Medulla oblongata (tissue), 1 donor: Measurements from ENCODE around the gene RSPH1.

ENCODE experiments used
- DNase-seq: peaks from one replicate; pipeline ENCODE4 v3.0.0-alpha.2; 2015; ENCODE audit errors: extremely low spot score

RSPH1 gene

GRCh38 chr21:42532466-42533181, 36.6 kb upstream of the RSPH1 start:
- peak; percentile 90 for DNase-seq

GRCh38 chr21:42531771-42532170, 35.7 kb upstream of the RSPH1 start:
- no peak for DNase-seq

DNA sequence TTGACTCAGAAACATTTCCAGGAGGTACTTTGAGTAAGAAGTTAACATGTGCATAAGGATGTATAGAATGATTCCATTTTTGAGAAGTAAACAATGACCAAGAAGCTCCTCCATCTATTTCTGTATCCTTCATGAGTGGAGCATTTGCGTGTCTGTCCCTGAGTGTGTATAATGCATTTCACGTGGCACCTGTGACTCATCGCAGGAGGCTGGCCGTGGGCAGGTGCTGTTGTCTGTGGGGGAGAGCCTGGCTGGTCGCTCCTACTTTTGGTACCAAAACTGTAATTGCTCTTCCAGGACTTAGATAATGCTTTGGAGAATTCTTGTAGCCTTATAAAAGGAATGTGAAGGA, 34.1 kb upstream of the RSPH1 start:
- DNase-seq: no peak

- no peak for DNase-seq
Observed at GRCh38 chr21:42527489-42528158, 31.6 kb upstream of the RSPH1 start.

- DNase-seq: no peak
Observed at GRCh38 chr21:42527127-42527488, 31.1 kb upstream of the RSPH1 start.

- no peak for DNase-seq
Observed at GRCh38 chr21:42526379-42526727, 30.3 kb upstream of the RSPH1 start.

DNA sequence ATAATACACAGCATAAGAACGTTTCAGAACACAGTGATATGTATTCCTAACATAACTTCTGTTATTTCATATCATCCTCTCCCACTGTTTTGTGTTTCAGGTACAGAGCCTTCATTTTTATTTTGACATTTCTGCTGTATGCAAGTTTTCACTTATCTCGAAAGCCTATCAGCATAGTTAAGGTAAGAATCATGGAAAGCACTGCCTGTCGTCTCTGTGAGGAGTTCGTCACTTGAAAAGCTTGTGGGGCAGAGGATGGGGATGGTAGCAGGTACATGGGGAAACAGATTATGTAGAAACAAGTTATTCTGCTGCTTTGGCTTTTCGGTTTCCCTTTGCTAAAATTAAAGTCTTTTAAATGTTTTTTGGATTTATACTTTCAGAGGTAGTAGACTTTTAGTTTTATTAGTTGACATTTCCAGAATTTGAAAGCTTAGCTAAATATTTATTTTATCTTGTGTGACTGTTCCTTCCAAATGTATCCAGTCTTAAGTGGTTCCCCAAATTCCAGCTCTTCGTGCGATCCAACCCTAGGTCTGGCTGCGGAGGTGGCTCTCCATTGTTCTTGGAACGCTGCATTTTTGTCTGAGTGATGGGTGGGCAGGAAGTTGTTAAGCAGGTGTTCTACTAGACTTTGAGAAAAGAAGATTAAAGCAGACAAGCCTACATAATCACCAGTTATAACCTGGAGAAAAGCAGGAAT, 29.8 kb upstream of the RSPH1 start:
- no peak for DNase-seq

DNA sequence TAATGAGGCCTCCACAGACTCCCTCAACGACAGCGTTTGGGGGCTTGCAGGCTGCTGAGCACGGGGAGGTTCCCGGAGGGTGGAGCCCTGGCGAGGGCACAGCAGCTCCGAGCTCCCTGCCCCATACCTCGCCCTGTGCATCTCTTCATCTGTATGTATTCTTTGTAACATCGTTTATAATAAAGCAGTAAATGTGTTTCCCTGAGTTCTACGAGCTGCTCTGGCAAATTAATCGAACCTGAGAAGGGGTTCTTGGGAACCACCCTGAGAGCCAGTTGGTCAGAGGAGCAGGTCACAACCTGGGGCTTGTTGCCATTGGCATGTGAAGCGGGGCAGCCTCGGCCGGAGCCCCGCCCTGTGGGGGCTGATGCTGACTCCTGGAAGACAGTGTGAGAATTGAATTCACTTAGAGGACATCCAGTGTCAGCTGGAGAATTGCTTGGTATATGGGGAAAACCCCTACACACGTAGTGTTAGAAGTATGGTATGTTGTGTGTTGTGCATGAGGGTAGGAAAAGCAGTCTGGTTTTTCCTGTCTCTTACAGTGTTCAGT, 29.1 kb upstream of the RSPH1 start:
- DNase-seq: no peak

GRCh38 chr21:42524341-42525028, 28.5 kb upstream of the RSPH1 start:
- peak; percentile 71 for DNase-seq

GRCh38 chr21:42523941-42524340, 27.9 kb upstream of the RSPH1 start:
- no peak for DNase-seq

GRCh38 chr21:42523211-42523610, 27.2 kb upstream of the RSPH1 start:
- DNase-seq: no peak

DNA sequence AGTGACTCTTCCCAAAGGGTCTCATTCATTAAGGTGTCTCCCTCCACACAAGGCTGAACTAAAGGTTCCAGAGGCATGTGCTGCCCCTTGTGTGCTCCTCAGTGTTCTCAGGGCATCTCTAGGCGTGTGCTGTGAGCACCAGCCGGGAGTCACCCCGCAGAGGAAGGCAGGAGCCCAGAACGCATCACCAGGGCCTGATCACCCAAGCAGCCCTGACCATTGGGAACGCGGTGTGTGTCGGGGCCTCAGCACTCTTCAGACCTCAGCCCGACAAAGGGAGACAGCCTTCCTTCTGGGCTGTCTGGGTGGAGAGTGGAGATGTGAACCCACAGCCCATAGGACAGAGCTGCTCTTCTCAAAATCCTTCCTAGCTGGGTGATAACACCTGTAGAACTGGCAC, 26.7 kb upstream of the RSPH1 start:
- no peak for DNase-seq

DNA sequence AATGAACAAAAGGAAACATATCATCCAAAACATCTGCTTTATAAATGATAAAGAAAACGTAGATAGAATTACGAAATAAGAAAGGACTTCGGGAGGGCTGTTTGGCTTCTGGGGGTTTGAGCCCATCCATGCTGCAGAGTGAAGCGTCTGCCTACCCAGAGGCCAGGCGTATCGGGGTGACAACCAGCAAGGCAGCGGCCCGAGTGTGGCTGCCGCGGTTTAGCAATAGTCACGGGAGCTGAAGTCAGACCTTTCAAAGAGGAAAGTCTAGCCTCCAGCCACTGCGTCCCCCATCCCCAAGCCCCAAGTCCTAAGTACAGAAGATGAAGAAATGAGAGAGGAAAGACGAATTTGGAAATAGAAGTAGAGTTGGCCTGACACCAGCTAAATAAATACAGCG, 26.2 kb upstream of the RSPH1 start:
- no peak for DNase-seq

- DNase-seq: no peak
Observed at GRCh38 chr21:42521805-42522204, 25.8 kb upstream of the RSPH1 start.

DNA sequence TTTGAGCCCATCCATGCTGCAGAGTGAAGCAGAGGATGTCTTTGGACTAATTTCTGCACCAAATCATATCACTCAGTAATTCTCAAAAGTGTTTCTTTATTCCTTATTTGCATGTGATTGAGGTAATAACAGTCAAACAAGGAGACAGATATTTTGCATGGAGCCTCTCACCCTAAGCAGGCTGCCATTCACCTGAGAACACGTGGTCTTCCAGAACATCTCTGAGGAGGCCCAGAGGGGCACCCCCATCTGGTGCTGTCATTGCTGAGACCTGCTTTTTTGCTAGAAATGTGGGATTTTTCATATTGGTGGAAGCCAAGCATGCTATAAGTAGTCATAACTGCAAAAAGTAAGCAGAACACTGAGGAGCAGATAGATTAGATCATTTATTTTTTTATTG, 25.4 kb upstream of the RSPH1 start:
- DNase-seq: no peak

GRCh38 chr21:42520628-42521253, 24.7 kb upstream of the RSPH1 start:
- peak; percentile 53 for DNase-seq

- no peak for DNase-seq
Observed at GRCh38 chr21:42518626-42519025, 22.6 kb upstream of the RSPH1 start.

- no peak for DNase-seq
Observed at GRCh38 chr21:42518215-42518614, 22.2 kb upstream of the RSPH1 start.

DNA sequence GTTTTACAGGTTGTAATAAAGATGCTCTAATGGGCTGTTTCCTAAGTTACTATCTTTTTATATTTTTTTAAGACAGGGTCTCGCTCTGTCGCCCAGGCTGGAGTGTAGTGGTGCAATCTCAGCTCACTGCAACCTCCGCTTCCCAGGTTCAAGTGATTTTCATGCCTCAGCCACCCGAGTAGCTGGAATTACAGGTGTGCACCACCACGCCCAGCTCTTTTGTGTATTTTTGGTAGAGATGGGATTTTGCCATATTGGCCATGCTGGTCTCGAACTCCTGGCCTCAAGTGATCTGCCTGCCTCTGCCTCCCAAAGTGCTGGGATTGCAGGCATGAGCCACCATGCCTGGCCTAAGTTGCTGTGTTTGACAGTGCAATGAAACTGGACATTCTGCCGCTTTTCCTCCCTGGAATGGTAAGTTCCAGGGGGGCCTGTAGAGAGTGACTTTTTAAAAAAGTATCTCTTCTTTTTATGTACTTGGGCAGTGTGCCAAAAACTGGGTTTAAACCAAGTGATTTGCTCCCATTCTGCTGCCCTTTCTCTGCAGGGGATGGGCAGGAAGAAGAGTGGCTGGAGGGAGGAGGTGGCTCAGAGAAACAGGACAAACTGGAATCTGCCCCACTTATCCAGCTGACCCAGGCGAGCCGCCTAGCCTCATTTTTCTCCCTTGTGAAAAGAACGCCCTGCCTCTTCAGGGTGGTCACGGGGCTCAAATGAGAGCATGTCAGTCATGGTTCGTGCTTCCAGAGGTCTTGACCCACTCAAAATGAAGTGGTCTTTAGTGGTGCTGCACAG, 19.9 kb upstream of the RSPH1 start:
- peak; percentile 81 for DNase-seq

GRCh38 chr21:42514883-42515228, 18.8 kb upstream of the RSPH1 start:
- no peak for DNase-seq
